Measurements from ENCODE around the gene NOM1.

NOM1 gene

DNA sequence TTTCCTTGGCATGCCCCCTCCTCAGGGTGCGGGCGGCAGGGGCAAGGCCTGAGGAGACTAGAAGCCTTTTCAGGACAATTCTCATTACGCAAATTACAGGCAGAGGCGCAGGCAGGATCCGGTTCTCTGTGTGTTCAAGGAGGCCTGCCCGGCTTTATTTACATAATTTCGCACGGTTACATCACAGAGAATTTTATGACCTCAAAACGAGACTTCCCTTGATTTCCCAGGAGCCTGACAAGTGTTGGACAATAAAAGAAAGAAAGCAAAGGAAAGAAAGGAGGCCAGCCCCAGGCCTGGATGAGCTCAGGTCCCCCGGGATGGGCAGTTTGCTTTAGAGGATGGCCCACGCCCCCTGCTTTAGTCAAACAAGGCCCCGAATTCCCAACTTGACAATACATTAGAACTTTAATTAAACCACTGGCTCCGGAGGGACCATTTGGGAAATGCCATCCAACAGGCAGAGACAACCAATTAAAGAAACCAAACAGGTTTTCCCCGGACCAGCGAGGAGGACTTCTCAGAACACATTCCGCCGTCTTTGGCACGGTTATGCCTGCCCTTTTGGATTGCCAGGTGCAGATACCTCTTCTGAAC lies 58.1 kb downstream of the NOM1 start:
- no peak overlapping the region for H3K4me3 ChIP-seq (replicated peaks; ENCODE audit: low read depth, low read length)
- no peak for DNase-seq (ENCODE audit: extremely low read depth, low read depth)
- TF ChIP-seq, protein P1, sequence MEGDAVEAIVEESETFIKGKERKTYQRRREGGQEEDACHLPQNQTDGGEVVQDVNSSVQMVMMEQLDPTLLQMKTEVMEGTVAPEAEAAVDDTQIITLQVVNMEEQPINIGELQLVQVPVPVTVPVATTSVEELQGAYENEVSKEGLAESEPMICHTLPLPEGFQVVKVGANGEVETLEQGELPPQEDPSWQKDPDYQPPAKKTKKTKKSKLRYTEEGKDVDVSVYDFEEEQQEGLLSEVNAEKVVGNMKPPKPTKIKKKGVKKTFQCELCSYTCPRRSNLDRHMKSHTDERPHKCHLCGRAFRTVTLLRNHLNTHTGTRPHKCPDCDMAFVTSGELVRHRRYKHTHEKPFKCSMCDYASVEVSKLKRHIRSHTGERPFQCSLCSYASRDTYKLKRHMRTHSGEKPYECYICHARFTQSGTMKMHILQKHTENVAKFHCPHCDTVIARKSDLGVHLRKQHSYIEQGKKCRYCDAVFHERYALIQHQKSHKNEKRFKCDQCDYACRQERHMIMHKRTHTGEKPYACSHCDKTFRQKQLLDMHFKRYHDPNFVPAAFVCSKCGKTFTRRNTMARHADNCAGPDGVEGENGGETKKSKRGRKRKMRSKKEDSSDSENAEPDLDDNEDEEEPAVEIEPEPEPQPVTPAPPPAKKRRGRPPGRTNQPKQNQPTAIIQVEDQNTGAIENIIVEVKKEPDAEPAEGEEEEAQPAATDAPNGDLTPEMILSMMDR (IDR thresholded peaks at IDR 0.05; ENCODE audit: low read depth, low read length, missing control alignments): no peak

DNA sequence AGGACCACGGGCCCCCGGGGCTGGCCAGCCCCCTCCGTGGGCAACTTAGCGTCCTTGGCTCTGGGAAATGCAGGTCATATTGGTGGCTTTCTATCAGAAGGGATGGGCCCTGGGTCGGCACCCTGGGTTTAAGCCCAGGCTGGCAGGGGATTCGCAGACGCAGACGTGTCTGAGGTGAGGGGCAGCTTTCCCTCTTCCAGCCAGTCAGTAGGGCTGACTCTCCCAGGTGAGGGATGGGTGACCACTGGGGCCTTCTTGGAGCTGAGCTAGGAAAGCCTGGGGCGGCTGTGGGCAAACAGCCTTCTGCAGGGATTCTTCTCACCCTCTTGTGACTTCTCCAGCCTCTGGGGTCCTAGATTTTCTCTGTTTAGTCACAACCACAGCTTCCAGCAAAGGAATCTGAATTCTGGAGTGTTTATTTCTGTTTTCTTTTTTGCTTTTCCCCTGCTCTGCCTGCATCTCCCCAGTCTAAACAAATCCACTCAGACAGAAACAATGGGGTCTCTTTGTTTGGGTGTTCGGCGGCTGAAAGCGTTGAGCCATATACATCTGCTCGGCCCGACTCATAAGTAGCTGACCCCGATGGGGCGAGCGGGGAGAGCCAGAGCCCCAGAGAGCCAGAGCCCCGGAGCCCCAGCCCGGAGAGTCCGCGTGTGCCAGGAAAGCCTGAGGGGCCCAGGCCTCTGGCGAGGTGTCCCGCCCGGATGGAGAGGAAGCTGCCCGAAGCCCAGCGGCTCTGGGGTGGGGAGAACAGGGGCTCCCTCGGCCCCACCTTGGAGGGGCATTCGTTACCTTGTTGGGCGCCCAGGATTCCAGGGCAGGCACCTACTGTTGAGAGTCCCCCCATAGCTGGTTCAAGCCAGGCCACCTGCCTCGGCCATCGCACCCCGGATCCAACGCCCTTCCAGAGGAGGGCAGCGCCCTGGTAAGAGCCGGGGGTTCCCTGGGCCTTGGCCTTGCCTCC lies 59.0 kb downstream of the NOM1 start:
- DNase-seq (ENCODE audit: extremely low read depth, low read depth): no peak
- no peak overlapping the region for H3K4me3 ChIP-seq (replicated peaks; ENCODE audit: low read depth, low read length)
- TF ChIP-seq, protein P1 (IDR thresholded peaks at IDR 0.05; ENCODE audit: low read depth, low read length, missing control alignments): no peak

DNA sequence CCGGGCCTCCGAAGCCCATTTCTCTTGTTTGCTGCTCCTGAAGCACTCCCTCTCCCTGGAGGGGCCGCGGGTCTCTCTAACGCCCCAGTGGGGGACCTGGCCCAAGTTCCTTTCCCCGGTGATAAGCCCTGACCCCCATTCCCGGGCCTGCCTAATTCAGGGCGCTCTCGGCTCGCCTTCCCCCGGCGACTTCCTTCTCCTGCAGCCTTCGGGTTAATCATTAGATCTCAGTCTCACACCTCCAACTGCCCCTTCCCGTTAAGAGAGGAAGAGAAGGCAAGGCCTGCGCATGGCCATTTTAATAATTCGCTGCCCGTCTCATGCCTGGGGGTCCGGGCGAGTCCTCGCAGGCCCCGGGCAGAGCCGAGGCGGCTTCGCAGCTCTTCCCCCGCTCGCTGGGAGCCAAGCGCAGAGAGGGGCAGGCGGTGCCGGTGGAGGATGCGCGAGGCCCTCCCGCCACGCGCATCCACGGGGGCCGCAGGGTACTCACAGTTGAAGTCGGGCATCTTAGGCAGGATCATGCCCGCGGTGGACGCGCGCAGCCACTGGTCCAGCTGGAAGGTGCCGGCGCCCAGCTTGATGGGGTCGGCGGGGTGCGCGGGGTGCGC lies 59.8 kb downstream of the NOM1 start:
- no peak overlapping the region for H3K4me3 ChIP-seq (replicated peaks; ENCODE audit: low read depth, low read length)
- TF ChIP-seq, protein P1 (IDR thresholded peaks at IDR 0.05; ENCODE audit: low read depth, low read length, missing control alignments): no peak
- no peak for DNase-seq (ENCODE audit: extremely low read depth, low read depth)

DNA sequence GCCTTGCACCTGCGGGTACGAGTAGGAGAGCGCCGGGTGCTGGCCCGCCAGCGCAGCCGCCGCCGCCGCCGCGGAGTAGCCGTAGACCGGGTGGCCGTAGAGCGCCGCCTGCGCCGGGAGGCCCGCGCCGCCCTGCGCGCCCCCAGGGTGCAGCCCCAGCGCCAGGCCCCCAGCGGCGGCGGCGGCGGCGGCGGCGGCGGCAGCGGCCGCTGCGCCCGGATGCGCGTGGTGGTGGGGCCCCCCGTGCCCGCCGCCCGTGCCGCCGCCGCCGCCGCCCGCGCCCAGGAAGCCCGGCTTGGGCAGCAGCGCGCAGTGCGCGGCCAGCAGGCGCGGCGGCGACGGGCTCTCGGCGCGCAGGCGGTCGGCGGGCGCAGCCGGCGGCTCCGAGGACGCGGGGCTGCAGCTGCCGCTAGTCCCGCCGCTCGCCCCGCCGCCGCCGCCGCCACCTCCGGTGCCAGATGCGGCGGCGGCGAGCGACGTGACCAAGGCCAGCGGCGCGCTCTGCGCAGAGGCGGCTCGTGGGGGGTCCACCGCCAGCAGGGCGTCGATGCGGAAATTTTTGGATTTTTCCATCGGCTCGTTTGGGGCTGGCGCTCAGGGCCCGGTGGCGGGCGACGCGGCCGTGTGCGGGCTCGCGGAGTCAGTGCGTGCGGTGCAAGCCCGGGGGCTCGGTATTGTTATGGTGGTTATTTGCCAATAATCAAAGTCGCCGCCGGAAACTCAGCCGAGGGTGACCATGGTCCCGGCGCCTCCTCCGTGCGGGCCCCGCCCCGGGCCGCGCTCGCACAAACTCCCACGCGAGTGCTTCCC lies 60.5 kb downstream of the NOM1 start:
- TF ChIP-seq, protein P1 (IDR thresholded peaks at IDR 0.05; ENCODE audit: low read depth, low read length, missing control alignments): no peak
- DNase-seq (ENCODE audit: extremely low read depth, low read depth): no peak
- peak overlapping the region; percentile 13; the same call in 1 of the 2 replicates for H3K4me3 ChIP-seq (replicated peaks; ENCODE audit: low read depth, low read length)

DNA sequence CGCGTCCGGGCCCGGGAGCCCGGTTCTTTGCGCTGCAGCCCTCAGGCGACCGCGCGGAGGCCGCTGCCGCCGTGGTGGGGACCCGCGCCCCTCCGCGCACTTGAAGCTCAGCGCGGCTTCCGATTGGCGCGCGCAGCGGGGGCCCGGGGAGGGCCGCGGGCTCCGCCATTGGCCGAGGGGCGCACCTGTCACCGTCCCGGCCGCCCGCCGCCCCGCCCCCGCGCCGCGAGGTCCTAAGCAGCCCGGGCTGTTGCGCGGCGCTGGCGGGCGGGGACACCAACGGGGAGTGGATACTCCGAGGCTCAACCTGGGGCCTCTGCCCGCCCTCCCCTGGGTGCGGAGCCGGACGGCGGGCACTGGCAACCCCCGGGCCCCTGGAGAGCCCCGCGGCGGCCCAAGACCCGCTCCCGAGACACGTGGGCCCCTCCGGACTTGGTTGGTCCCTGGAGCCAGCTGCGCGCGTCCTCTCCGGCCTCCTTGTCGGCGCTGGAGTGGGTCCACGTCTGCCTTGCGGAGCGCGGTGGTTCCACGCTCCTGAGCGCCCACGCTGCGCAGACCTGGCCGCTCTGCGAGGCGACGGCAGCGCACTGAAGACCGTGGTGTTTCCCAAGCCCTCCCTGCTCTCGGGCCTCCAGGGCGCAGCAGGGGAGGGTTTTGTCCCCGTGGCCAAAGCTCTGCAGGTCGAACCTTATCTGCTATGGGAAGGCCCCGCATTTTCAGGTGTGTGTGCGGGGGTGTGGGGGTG lies 61.2 kb downstream of the NOM1 start, which contains the start of gene MNX1:
TSS of gene MNX1 (minus strand) at position 76 of the 745 bp plus-strand sequence. CDS start 313 bp downstream, outside the sequence.
- peak within 1 kb of the TSS; percentile 13; the same call in 1 of the 2 replicates for H3K4me3 ChIP-seq (replicated peaks; ENCODE audit: low read depth, low read length)
- no peak for DNase-seq (ENCODE audit: extremely low read depth, low read depth)
- TF ChIP-seq, protein P1 (IDR thresholded peaks at IDR 0.05; ENCODE audit: low read depth, low read length, missing control alignments): no peak
